CD14-positive monocyte (primary cell): ENCODE data around the gene ITPR2. TPM values are rescaled to one million over a fixed set of nuclear protein-coding genes. Genes with fewer than 3 reads are reported as not detected.
"Not testable (repeated sequence)": the region's sequence is repeated elsewhere in the genome, so short reads cannot be mapped to it uniquely, and the experiment has no call there.

Source experiments
- DNase-seq, 3 donors: peaks; one replicate each; pipeline ENCODE4 v3.0.0-alpha.2; 2011 to 2022
- H2AFZ ChIP-seq: 2 replicates; pipeline ENCODE4 v1.6.0; 2012; ENCODE audit warnings: mild to moderate bottlenecking, low read depth, low read length, inconsistent platforms; ENCODE audit not compliant: insufficient read depth, poor library complexity, severe bottlenecking
- H3K27ac ChIP-seq, 2 donors: 1 replicate in 1 of 2; 2 replicates in 1 of 2; pipeline ENCODE4 v1.5.1; 2012 to 2013; ENCODE audit warnings: low read length in 2 of 2, control low read depth in 1 of 2, inconsistent platforms in 1 of 2, low read depth in 1 of 2, mild to moderate bottlenecking in 1 of 2
- H3K27me3 ChIP-seq, 2 donors: one replicate each; pipeline versions ENCODE4 v1.6.0 to v1.6.1; 2011 to 2013; ENCODE audit warnings: low read length in 2 of 2; ENCODE audit not compliant: control insufficient read depth in 2 of 2, insufficient read depth in 2 of 2
- H3K36me3 ChIP-seq, 2 donors: replicated peaks in 1 of 2; 1 replicate in 1 of 2; 2 replicates in 1 of 2; pipeline versions ENCODE4 v1.5.1 to v1.6.1; 2012 to 2013; ENCODE audit warnings: low read length in 2 of 2, control low read depth in 1 of 2, inconsistent platforms in 1 of 2, mild to moderate bottlenecking in 1 of 2; ENCODE audit not compliant: insufficient read depth in 2 of 2, control insufficient read depth in 1 of 2
- H3K4me1 ChIP-seq, 2 donors: 1 replicate in 1 of 2; 2 replicates in 1 of 2; pipeline versions ENCODE4 v1.5.1 to v1.6.1; 2012 to 2013; ENCODE audit warnings: low read length in 2 of 2, control low read depth in 1 of 2, inconsistent platforms in 1 of 2, mild to moderate bottlenecking in 1 of 2, moderate library complexity in 1 of 2; ENCODE audit not compliant: insufficient read depth in 2 of 2, control insufficient read depth in 1 of 2
- H3K4me2 ChIP-seq: replicated peaks from 2 replicates; pipeline ENCODE3; 2012; ENCODE audit warnings: low read length, moderate library complexity, mild to moderate bottlenecking; ENCODE audit not compliant: poor library complexity, severe bottlenecking; ENCODE audit errors: extremely low read depth
- H3K4me3 ChIP-seq, 3 experiments: fragments of 200-600 bp in 1 of 3; sonication (generic) in 1 of 3; replicated peaks in 1 of 3; 1 replicate in 2 of 3; 2 replicates in 1 of 3; pipeline ENCODE4 v1.5.1; 2011 to 2013; ENCODE audit warnings: low read length in 3 of 3, mild to moderate bottlenecking in 3 of 3, control low read depth in 2 of 3, low read depth in 2 of 3, inconsistent platforms in 1 of 3, moderate library complexity in 1 of 3
- H3K79me2 ChIP-seq: 2 replicates; pipeline ENCODE4 v1.6.0; 2012; ENCODE audit warnings: mild to moderate bottlenecking, control low read depth, inconsistent platforms, low read length, moderate library complexity; ENCODE audit not compliant: insufficient read depth
- H3K9ac ChIP-seq: 2 replicates; pipeline ENCODE4 v1.6.0; 2017; ENCODE audit warnings: low read length, mild to moderate bottlenecking; ENCODE audit not compliant: insufficient read depth, poor library complexity, severe bottlenecking
- H3K9me3 ChIP-seq, 2 donors: replicated peaks in 1 of 2; 1 replicate in 1 of 2; 2 replicates in 1 of 2; pipeline versions ENCODE4 v1.5.1 to v1.6.1; 2012 to 2013; ENCODE audit warnings: low read length in 2 of 2, control low read depth in 1 of 2; ENCODE audit not compliant: control insufficient read depth in 1 of 2, insufficient read depth in 1 of 2
- H4K20me1 ChIP-seq: 2 replicates; pipeline ENCODE4 v1.6.0; 2012; ENCODE audit warnings: mild to moderate bottlenecking, low read length, control low read depth, moderate library complexity; ENCODE audit not compliant: insufficient read depth
- H3K27ac Mint-ChIP-seq, 7 donors: one replicate each; pipeline ENCODE4 v1.8.0; 2020; ENCODE audit warnings: mild to moderate bottlenecking in 7 of 7, mixed read lengths in 7 of 7, moderate library complexity in 6 of 7, inconsistent platforms in 2 of 7
- H3K27me3 Mint-ChIP-seq, 3 donors: one replicate each; pipeline ENCODE4 v1.8.0; 2021 to 2022; ENCODE audit warnings: low read depth in 3 of 3, mild to moderate bottlenecking in 3 of 3, mixed read lengths in 3 of 3, moderate library complexity in 3 of 3, inconsistent platforms in 1 of 3
- H3K36me3 Mint-ChIP-seq, 2 donors: one replicate each; pipeline ENCODE4 v1.8.0; 2020; ENCODE audit warnings: mixed read lengths in 2 of 2, inconsistent platforms in 1 of 2, mild to moderate bottlenecking in 1 of 2
- H3K4me1 Mint-ChIP-seq: one replicate; pipeline ENCODE4 v1.8.0; 2020; ENCODE audit warnings: mild to moderate bottlenecking, mixed read lengths
- H3K4me3 Mint-ChIP-seq, 2 donors: one replicate each; pipeline ENCODE4 v1.8.0; 2020; ENCODE audit warnings: mild to moderate bottlenecking in 2 of 2, mixed read lengths in 2 of 2, moderate library complexity in 1 of 2
- H3K9me3 Mint-ChIP-seq, 7 donors: one replicate each; pipeline ENCODE4 v1.8.0; 2020 to 2022; ENCODE audit warnings: mixed read lengths in 7 of 7, mild to moderate bottlenecking in 6 of 7, moderate library complexity in 6 of 7, inconsistent platforms in 2 of 7
- WGBS: methylation state at CpG from one replicate; pipeline ENCODE4 v1.1.5; 2013; ENCODE audit warnings: missing lambda C conversion rate; ENCODE audit not compliant: insufficient coverage; 5-methylcytosine and 5-hydroxymethylcytosine counted together
- intact Hi-C, 2 donors: fragments of 100-400 bp; cut with micrococcal nuclease; formaldehyde crosslinking; loops; one replicate each; pipeline versions ENCODE4 v1.15.0 to v1.15.1; 2023
- polyA plus RNA-seq, 3 donors: library from polyadenylated mRNA; depleted of rRNA in 1 of 3; unstranded in 2 of 3; stranded (reverse) in 1 of 3; fragments of 300-500 nt in 2 of 3; fragments of >200 nt in 1 of 3; fragmentation: Illumina TruSeq in 2 of 3; gene quantifications; 1 replicate in 2 of 3; 2 replicates in 1 of 3; pipeline ENCODE4 v1.2.3, GENCODE V29; 2012 to 2021
- TF ChIP-seq, protein P1 (sequence below): fragments of 200-600 bp; IDR thresholded peaks from one replicate; pipeline ENCODE4 v1.8.0; 2022; ENCODE audit warnings: antibody characterized with exemption, mild to moderate bottlenecking

ITPR2 gene
- polyA plus RNA-seq, 3 donors, result 2.7 to 6.4 (median 5.7) TPM

GRCh38 chr12:26867080-26867479 is 34.1 kb upstream of the ITPR2 start:
- H3K27ac Mint-ChIP-seq, result peak overlapping the region in 2 of 7 donors; percentile 51 to 65
- peak; percentile 13 to 28 (median 15) for DNase-seq
- no peaks in the 10 kb centered on the region for H3K9me3 ChIP-seq
- H2AFZ ChIP-seq, result no peak overlapping the region
- peaks cover 0 to 3% (median 0%) of the 10 kb centered on the region in 7 donors for H3K9me3 Mint-ChIP-seq
- peak overlapping the region; percentile 23 for H3K4me2 ChIP-seq
- peaks cover 1 to 5% (median 2%) of the 10 kb centered on the region in 3 donors for H3K27me3 Mint-ChIP-seq
- peaks cover 28% of the 10 kb centered on the region for H3K4me1 Mint-ChIP-seq
- 0% methylated on average over 2 of the region's 2 CpGs for WGBS
- TF ChIP-seq, protein P1, sequence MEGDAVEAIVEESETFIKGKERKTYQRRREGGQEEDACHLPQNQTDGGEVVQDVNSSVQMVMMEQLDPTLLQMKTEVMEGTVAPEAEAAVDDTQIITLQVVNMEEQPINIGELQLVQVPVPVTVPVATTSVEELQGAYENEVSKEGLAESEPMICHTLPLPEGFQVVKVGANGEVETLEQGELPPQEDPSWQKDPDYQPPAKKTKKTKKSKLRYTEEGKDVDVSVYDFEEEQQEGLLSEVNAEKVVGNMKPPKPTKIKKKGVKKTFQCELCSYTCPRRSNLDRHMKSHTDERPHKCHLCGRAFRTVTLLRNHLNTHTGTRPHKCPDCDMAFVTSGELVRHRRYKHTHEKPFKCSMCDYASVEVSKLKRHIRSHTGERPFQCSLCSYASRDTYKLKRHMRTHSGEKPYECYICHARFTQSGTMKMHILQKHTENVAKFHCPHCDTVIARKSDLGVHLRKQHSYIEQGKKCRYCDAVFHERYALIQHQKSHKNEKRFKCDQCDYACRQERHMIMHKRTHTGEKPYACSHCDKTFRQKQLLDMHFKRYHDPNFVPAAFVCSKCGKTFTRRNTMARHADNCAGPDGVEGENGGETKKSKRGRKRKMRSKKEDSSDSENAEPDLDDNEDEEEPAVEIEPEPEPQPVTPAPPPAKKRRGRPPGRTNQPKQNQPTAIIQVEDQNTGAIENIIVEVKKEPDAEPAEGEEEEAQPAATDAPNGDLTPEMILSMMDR, result no peak
- intact Hi-C loops, result no loop called here
- H3K4me1 ChIP-seq, result peaks cover 21 to 25% of the 10 kb centered on the region in 2 donors
- no peak overlapping the region for H3K4me3 Mint-ChIP-seq
- H4K20me1 ChIP-seq, result no peaks in the 10 kb centered on the region
- H3K27me3 ChIP-seq, result no peaks in the 10 kb centered on the region
- H3K36me3 ChIP-seq, result no peaks in the 10 kb centered on the region
- H3K9ac ChIP-seq, result no peak overlapping the region
- no peaks in the 10 kb centered on the region for H3K36me3 Mint-ChIP-seq
- H3K4me3 ChIP-seq, result no peak overlapping the region
- peak overlapping the region in 1 of 2 donors; percentile 3 for H3K27ac ChIP-seq
- H3K79me2 ChIP-seq, result no peaks in the 10 kb centered on the region

DNA sequence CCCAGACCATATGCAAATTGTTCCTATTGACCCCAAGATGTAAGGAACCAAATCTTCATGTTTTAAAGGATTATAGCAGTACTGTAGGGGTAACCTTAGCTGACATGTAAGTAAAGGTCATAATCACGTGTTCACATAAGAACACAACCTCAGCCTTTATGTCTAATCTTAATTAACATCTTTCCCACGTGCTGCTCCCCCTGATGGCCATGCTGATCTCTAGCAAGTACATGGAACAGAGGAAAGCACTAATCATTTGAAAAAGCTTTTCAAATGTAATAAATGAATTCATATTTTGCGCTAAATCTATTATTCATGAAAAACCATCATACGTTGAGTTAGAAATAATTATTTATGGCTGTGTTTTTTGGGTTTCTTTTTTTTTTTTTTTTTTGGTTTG is 30.5 kb upstream of the ITPR2 start:
- intact Hi-C loops, result no loop called here
- H3K9me3 ChIP-seq, result no peaks in the 10 kb centered on the region
- H3K9ac ChIP-seq, result no peak overlapping the region
- no peak overlapping the region for H3K4me3 ChIP-seq
- Mint-ChIP-seq H3K4me3 (no peak overlapping the region), H3K4me1 (peaks cover 13% of the 10 kb centered on the region), H3K36me3 (no peaks in the 10 kb centered on the region), H3K9me3 (peaks cover 0 to 5% (median 0%) of the 10 kb centered on the region in 7 donors), H3K27ac (no peak overlapping the region), H3K27me3 (peaks cover 0 to 2% (median 0%) of the 10 kb centered on the region in 3 donors)
- H3K4me1 ChIP-seq, result peaks cover 8% of the 10 kb centered on the region in 2 donors
- H3K27me3 ChIP-seq, result no peaks in the 10 kb centered on the region
- WGBS, result no CpG with 5 or more reads among the region's 4 CpGs
- no peaks in the 10 kb centered on the region for H3K79me2 ChIP-seq
- no peak overlapping the region for H3K27ac ChIP-seq
- no peak overlapping the region for H2AFZ ChIP-seq
- no peak overlapping the region for H3K4me2 ChIP-seq
- DNase-seq, result peak in 1 of 3 donors; percentile 6
- TF ChIP-seq, protein P1, result no peak
- H3K36me3 ChIP-seq, result no peaks in the 10 kb centered on the region
- H4K20me1 ChIP-seq, result no peaks in the 10 kb centered on the region

DNA sequence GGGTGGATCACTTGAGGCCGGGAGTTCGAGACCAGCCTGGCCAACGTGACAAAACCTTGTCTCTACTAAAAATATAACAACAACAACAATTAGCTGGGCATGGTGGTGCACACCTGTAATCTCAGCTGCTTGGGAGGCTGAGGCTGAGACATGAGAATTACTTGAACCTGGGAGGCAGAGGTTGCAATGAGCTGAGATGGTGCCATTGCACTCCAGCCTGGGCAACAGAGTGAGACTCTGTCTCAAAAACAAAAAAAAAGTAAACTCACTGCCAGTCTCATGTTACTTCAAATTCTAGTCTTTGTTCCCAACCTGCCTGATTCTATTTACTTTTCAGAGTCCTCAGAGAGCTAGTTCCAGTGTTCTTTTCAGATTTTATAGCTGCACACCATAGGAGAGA is 29.8 kb upstream of the ITPR2 start:
- peaks cover 14% of the 10 kb centered on the region for H3K4me1 Mint-ChIP-seq
- H3K27me3 Mint-ChIP-seq, H4K20me1 ChIP-seq, H3K4me3 ChIP-seq, H3K4me1 ChIP-seq, H3K27ac ChIP-seq, H3K4me3 Mint-ChIP-seq, H3K9me3 Mint-ChIP-seq, H3K36me3 Mint-ChIP-seq, H3K27me3 ChIP-seq, H2AFZ ChIP-seq, H3K9ac ChIP-seq, DNase-seq, H3K4me2 ChIP-seq, H3K9me3 ChIP-seq, H3K79me2 ChIP-seq, H3K27ac Mint-ChIP-seq, intact Hi-C loops, H3K36me3 ChIP-seq: not testable (repeated sequence)
- no CpG with 5 or more reads among the region's 3 CpGs for WGBS
